WTC11 (cell line): ENCODE results near the gene SELENBP1. TPM values are rescaled to one million over a fixed set of nuclear protein-coding genes. Genes with fewer than 3 reads are reported as not detected.
"Not testable (repeated sequence)": the region's sequence is repeated elsewhere in the genome, so short reads cannot be mapped to it uniquely, and the experiment has no call there.

Source experiments
- ATAC-seq: fragments of 200-7000 bp; cut with Tn5 transposase; 2 replicates; pipeline ENCODE4 v1.10.0; 2021; ENCODE audit warnings: mild to moderate bottlenecking, moderate library complexity
- CTCF ChIA-PET: fragments of 300-600 bp; sonication (Branson Sonifier 250); formaldehyde crosslinking; loops from one replicate; lab custom pipeline; 2021; ENCODE audit warnings: antibody characterized with exemption; lab: Charles Lee
- POLR2A ChIA-PET: fragments of 350-600 bp; sonication (Branson Sonifier 250); formaldehyde crosslinking; loops from one replicate; lab custom pipeline; 2021; ENCODE audit warnings: antibody characterized with exemption; lab: Charles Lee
- DNase-seq: peaks from one replicate; pipeline ENCODE4 v3.0.0; 2021; ENCODE audit warnings: low spot score
- H3K27ac Mint-ChIP-seq: 2 replicates; pipeline ENCODE4 v1.8.0; 2021; ENCODE audit warnings: mixed read lengths
- H3K27me3 Mint-ChIP-seq: 2 replicates; pipeline ENCODE4 v1.8.0; 2021; ENCODE audit warnings: low read depth, mild to moderate bottlenecking, moderate library complexity, mixed read lengths
- H3K36me3 Mint-ChIP-seq: 2 replicates; pipeline ENCODE4 v1.8.0; 2021; ENCODE audit warnings: mixed read lengths
- H3K4me1 Mint-ChIP-seq: 2 replicates; pipeline ENCODE4 v1.8.0; 2022; ENCODE audit warnings: mixed read lengths
- H3K4me3 Mint-ChIP-seq: 2 replicates; pipeline ENCODE4 v1.8.0; 2021; ENCODE audit warnings: mild to moderate bottlenecking, moderate library complexity, mixed read lengths
- H3K9me3 Mint-ChIP-seq: 2 replicates; pipeline ENCODE4 v1.8.0; 2021; ENCODE audit warnings: mixed read lengths
- JUN ChIP-seq: sonication (generic); formaldehyde crosslinking; IDR thresholded peaks from 2 replicates; pipeline ENCODE4 v1.8.0; 2023; ENCODE audit warnings: mild to moderate bottlenecking, missing genetic modification reagents
- NR1H2 ChIP-seq: sonication (generic); formaldehyde crosslinking; IDR thresholded peaks from 2 replicates; pipeline ENCODE4 v1.9.0; 2021; ENCODE audit warnings: mild to moderate bottlenecking, moderate library complexity, missing genetic modification reagents
- NR2C2 ChIP-seq: sonication (generic); formaldehyde crosslinking; IDR thresholded peaks from 2 replicates; pipeline ENCODE4 v1.8.0; 2022; ENCODE audit warnings: mild to moderate bottlenecking, missing genetic modification reagents
- TEAD1 ChIP-seq: sonication (generic); formaldehyde crosslinking; IDR thresholded peaks from 2 replicates; pipeline ENCODE4 v1.8.0; 2022; ENCODE audit warnings: mild to moderate bottlenecking, missing genetic modification reagents
- TEAD4 ChIP-seq: sonication (generic); formaldehyde crosslinking; IDR thresholded peaks from 2 replicates; pipeline ENCODE4 v1.8.0; 2022; ENCODE audit warnings: mild to moderate bottlenecking, missing genetic modification reagents
- total RNA-seq: library from RNA; stranded (reverse); gene quantifications from 3 replicates; pipeline ENCODE4 v1.2.3, GENCODE V29; 2021
- TF ChIP-seq, protein P1 (sequence below): sonication (generic); formaldehyde crosslinking; IDR thresholded peaks from 2 replicates; pipeline ENCODE4 v1.8.0; 2023; ENCODE audit warnings: missing genetic modification reagents, mild to moderate bottlenecking, borderline replicate concordance
- TF ChIP-seq, protein P2 (sequence below): sonication (generic); formaldehyde crosslinking; IDR thresholded peaks from 2 replicates; pipeline ENCODE4 v1.8.0; 2022; ENCODE audit warnings: mild to moderate bottlenecking, missing genetic modification reagents
- TF ChIP-seq, protein P3 (sequence below): sonication (generic); formaldehyde crosslinking; IDR thresholded peaks from 2 replicates; pipeline ENCODE4 v1.8.1; 2022; ENCODE audit warnings: mild to moderate bottlenecking, moderate library complexity, missing genetic modification reagents
- TF ChIP-seq, protein P4 (sequence below): sonication (generic); formaldehyde crosslinking; IDR thresholded peaks from 2 replicates; pipeline ENCODE4 v1.8.0; 2022; ENCODE audit warnings: mild to moderate bottlenecking, missing genetic modification reagents
- TF ChIP-seq, protein P5 (sequence below): sonication (generic); formaldehyde crosslinking; IDR thresholded peaks from 2 replicates; pipeline ENCODE4 v1.8.0; 2022; ENCODE audit warnings: missing genetic modification reagents
- TF ChIP-seq, protein P6 (sequence below): fragments of 250-450 bp; sonication (Bioruptor Pico); IDR thresholded peaks from 2 replicates; pipeline ENCODE4 v1.9.0; 2021; ENCODE audit warnings: moderate library complexity, mild to moderate bottlenecking, inconsistent platforms, borderline replicate concordance
- TF ChIP-seq, protein P7 (sequence below): sonication (generic); formaldehyde crosslinking; IDR thresholded peaks from 2 replicates; pipeline ENCODE4 v1.8.0; 2023; ENCODE audit warnings: missing genetic modification reagents
- TF ChIP-seq, protein P8 (sequence below): fragments of 250-450 bp; sonication (Bioruptor Pico); IDR thresholded peaks from 2 replicates; pipeline ENCODE4 v1.9.0; 2021; ENCODE audit warnings: mild to moderate bottlenecking, borderline replicate concordance

The SELENBP1 gene
- total RNA-seq, 1 experiment from 2014 or later, result 17.9 TPM

DNA sequence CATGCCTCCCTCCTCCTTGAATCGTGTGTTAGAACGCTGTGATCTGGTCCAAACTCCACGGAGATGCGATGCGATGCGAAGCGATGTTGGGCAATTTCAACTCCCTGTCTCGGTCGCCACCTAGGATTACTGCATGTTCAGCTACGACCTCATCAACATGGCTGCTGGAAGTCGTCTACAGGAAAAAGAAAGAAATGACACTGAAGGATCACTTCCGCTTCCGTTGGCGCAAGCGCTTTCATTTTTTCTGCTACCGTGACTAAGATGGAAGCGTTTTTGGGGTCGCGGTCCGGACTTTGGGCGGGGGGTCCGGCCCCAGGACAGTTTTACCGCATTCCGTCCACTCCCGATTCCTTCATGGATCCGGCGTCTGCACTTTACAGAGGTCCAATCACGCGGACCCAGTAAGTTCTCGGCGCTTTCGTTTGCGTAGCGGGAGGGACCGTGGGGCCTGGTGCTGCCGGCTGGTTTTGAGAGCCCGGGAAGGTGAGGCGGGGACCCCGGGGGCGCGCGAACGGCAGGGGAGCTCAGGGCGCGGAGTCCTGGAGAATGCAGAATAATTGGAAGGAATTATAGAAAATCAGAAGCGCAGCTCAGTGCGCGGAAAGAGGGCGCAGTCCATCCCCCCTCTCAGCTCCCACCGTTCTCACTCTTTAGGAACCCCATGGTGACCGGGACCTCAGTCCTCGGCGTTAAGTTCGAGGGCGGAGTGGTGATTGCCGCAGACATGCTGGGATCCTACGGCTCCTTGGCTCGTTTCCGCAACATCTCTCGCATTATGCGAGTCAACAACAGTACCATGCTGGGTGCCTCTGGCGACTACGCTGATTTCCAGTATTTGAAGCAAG is 27.0 kb upstream of the SELENBP1 start, which contains the start of gene PSMB4 (continued):
- TF ChIP-seq, protein P1, sequence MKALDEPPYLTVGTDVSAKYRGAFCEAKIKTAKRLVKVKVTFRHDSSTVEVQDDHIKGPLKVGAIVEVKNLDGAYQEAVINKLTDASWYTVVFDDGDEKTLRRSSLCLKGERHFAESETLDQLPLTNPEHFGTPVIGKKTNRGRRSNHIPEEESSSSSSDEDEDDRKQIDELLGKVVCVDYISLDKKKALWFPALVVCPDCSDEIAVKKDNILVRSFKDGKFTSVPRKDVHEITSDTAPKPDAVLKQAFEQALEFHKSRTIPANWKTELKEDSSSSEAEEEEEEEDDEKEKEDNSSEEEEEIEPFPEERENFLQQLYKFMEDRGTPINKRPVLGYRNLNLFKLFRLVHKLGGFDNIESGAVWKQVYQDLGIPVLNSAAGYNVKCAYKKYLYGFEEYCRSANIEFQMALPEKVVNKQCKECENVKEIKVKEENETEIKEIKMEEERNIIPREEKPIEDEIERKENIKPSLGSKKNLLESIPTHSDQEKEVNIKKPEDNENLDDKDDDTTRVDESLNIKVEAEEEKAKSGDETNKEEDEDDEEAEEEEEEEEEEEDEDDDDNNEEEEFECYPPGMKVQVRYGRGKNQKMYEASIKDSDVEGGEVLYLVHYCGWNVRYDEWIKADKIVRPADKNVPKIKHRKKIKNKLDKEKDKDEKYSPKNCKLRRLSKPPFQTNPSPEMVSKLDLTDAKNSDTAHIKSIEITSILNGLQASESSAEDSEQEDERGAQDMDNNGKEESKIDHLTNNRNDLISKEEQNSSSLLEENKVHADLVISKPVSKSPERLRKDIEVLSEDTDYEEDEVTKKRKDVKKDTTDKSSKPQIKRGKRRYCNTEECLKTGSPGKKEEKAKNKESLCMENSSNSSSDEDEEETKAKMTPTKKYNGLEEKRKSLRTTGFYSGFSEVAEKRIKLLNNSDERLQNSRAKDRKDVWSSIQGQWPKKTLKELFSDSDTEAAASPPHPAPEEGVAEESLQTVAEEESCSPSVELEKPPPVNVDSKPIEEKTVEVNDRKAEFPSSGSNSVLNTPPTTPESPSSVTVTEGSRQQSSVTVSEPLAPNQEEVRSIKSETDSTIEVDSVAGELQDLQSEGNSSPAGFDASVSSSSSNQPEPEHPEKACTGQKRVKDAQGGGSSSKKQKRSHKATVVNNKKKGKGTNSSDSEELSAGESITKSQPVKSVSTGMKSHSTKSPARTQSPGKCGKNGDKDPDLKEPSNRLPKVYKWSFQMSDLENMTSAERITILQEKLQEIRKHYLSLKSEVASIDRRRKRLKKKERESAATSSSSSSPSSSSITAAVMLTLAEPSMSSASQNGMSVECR (CRISPR knock-in tag), result no peak
- TF ChIP-seq NR1H2 (no peak), JUN (CRISPR knock-in tag) (no peak), NR2C2 (CRISPR knock-in tag) (0 out of 2 replicates have a peak, but pooled peaks have one; percentile 34), TEAD4 (CRISPR knock-in tag) (no peak)
- TF ChIP-seq, protein P2, sequence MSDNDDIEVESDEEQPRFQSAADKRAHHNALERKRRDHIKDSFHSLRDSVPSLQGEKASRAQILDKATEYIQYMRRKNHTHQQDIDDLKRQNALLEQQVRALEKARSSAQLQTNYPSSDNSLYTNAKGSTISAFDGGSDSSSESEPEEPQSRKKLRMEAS (CRISPR knock-in tag), result no peak
- TF ChIP-seq, protein P3, sequence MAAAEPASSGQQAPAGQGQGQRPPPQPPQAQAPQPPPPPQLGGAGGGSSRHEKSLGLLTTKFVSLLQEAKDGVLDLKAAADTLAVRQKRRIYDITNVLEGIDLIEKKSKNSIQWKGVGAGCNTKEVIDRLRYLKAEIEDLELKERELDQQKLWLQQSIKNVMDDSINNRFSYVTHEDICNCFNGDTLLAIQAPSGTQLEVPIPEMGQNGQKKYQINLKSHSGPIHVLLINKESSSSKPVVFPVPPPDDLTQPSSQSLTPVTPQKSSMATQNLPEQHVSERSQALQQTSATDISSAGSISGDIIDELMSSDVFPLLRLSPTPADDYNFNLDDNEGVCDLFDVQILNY (CRISPR knock-in tag), result 0 out of 2 replicates have a peak, but pooled peaks have one; percentile 42
- TF ChIP-seq, protein P4, sequence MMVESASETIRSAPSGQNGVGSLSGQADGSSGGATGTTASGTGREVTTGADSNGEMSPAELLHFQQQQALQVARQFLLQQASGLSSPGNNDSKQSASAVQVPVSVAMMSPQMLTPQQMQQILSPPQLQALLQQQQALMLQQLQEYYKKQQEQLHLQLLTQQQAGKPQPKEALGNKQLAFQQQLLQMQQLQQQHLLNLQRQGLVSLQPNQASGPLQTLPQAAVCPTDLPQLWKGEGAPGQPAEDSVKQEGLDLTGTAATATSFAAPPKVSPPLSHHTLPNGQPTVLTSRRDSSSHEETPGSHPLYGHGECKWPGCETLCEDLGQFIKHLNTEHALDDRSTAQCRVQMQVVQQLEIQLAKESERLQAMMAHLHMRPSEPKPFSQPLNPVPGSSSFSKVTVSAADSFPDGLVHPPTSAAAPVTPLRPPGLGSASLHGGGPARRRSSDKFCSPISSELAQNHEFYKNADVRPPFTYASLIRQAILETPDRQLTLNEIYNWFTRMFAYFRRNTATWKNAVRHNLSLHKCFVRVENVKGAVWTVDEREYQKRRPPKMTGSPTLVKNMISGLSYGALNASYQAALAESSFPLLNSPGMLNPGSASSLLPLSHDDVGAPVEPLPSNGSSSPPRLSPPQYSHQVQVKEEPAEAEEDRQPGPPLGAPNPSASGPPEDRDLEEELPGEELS (CRISPR knock-in tag), result no peak
- TF ChIP-seq, protein P5, sequence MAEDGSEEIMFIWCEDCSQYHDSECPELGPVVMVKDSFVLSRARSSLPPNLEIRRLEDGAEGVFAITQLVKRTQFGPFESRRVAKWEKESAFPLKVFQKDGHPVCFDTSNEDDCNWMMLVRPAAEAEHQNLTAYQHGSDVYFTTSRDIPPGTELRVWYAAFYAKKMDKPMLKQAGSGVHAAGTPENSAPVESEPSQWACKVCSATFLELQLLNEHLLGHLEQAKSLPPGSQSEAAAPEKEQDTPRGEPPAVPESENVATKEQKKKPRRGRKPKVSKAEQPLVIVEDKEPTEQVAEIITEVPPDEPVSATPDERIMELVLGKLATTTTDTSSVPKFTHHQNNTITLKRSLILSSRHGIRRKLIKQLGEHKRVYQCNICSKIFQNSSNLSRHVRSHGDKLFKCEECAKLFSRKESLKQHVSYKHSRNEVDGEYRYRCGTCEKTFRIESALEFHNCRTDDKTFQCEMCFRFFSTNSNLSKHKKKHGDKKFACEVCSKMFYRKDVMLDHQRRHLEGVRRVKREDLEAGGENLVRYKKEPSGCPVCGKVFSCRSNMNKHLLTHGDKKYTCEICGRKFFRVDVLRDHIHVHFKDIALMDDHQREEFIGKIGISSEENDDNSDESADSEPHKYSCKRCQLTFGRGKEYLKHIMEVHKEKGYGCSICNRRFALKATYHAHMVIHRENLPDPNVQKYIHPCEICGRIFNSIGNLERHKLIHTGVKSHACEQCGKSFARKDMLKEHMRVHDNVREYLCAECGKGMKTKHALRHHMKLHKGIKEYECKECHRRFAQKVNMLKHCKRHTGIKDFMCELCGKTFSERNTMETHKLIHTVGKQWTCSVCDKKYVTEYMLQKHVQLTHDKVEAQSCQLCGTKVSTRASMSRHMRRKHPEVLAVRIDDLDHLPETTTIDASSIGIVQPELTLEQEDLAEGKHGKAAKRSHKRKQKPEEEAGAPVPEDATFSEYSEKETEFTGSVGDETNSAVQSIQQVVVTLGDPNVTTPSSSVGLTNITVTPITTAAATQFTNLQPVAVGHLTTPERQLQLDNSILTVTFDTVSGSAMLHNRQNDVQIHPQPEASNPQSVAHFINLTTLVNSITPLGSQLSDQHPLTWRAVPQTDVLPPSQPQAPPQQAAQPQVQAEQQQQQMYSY, result no peak

DNA sequence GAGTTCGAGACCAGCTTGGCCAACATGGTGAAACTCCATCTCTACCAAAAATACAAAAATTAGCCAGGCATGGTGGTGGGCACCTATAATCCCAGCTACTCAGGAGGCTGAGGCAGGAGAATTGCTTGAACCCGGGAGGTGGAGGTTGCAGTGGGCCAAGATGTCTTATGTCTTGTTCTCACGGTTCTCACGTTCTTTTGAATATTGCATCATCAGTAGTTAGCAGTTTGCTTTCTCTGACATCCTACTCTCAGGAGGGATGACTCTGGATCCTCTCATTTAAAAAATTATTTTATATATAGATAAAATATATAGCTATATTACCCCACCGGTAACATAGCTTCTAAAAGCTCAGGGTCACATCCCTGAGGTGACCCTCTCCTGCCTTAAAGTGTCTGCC is 23.8 kb upstream of the SELENBP1 start:
- Mint-ChIP-seq H3K27me3 (peaks cover 10% of the 10 kb centered on the region), H3K4me1 (peaks cover 11% of the 10 kb centered on the region), H3K36me3 (peaks cover 15% of the 10 kb centered on the region)
- H3K27ac Mint-ChIP-seq, ATAC-seq, H3K4me3 Mint-ChIP-seq, H3K9me3 Mint-ChIP-seq, DNase-seq: not testable (repeated sequence)
- ChIA-PET POLR2A (interaction anchor here (0.6 kb wide), 1 partner anchor 1033 kb away, joined by 4 read pairs; the partner anchor contains the start of gene RPRD2), CTCF (interaction anchor here (2.5 kb wide), 1 partner anchor 95 kb away, joined by 15 read pairs; no protein-coding TSS in a partner anchor)

DNA sequence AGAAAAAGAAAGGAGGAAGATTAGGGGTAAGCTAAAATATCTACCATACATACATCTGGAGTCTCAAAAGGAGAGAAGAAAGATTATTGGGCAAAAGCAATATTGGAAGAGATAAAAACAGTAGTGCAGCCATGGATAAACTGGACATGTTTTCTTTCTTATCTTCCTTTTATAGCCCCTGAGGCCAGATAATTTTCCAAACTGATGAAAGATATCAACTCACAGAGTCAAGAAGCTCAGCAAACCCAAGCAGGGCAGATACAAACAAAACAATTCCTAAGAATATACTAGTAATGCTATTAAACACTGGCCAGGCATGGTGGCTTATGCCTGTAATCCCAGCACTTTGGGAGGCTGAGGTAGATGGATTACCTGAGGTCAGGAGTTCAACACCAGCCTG is 21.1 kb upstream of the SELENBP1 start:
- ChIA-PET POLR2A (no interaction called here), CTCF (no interaction called here)
- peaks cover 10% of the 10 kb centered on the region for H3K27me3 Mint-ChIP-seq
- no peaks in the 10 kb centered on the region for H3K4me1 Mint-ChIP-seq
- ATAC-seq (no peak), DNase-seq (no peak)
- H3K9me3 Mint-ChIP-seq, result peaks cover 5% of the 10 kb centered on the region; the same call in 1 of the 2 replicates
- H3K4me3 Mint-ChIP-seq, result no peak overlapping the region
- H3K27ac Mint-ChIP-seq, result no peak overlapping the region
- no peaks in the 10 kb centered on the region for H3K36me3 Mint-ChIP-seq
- TF ChIP-seq, protein P6, sequence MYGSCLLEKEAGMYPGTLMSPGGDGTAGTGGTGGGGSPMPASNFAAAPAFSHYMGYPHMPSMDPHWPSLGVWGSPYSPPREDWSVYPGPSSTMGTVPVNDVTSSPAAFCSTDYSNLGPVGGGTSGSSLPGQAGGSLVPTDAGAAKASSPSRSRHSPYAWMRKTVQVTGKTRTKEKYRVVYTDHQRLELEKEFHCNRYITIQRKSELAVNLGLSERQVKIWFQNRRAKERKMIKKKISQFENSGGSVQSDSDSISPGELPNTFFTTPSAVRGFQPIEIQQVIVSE (CRISPR knock-in tag), result no peak
- TF ChIP-seq, protein P7, sequence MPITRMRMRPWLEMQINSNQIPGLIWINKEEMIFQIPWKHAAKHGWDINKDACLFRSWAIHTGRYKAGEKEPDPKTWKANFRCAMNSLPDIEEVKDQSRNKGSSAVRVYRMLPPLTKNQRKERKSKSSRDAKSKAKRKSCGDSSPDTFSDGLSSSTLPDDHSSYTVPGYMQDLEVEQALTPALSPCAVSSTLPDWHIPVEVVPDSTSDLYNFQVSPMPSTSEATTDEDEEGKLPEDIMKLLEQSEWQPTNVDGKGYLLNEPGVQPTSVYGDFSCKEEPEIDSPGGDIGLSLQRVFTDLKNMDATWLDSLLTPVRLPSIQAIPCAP (CRISPR knock-in tag), result no peak
- TF ChIP-seq, protein P8, sequence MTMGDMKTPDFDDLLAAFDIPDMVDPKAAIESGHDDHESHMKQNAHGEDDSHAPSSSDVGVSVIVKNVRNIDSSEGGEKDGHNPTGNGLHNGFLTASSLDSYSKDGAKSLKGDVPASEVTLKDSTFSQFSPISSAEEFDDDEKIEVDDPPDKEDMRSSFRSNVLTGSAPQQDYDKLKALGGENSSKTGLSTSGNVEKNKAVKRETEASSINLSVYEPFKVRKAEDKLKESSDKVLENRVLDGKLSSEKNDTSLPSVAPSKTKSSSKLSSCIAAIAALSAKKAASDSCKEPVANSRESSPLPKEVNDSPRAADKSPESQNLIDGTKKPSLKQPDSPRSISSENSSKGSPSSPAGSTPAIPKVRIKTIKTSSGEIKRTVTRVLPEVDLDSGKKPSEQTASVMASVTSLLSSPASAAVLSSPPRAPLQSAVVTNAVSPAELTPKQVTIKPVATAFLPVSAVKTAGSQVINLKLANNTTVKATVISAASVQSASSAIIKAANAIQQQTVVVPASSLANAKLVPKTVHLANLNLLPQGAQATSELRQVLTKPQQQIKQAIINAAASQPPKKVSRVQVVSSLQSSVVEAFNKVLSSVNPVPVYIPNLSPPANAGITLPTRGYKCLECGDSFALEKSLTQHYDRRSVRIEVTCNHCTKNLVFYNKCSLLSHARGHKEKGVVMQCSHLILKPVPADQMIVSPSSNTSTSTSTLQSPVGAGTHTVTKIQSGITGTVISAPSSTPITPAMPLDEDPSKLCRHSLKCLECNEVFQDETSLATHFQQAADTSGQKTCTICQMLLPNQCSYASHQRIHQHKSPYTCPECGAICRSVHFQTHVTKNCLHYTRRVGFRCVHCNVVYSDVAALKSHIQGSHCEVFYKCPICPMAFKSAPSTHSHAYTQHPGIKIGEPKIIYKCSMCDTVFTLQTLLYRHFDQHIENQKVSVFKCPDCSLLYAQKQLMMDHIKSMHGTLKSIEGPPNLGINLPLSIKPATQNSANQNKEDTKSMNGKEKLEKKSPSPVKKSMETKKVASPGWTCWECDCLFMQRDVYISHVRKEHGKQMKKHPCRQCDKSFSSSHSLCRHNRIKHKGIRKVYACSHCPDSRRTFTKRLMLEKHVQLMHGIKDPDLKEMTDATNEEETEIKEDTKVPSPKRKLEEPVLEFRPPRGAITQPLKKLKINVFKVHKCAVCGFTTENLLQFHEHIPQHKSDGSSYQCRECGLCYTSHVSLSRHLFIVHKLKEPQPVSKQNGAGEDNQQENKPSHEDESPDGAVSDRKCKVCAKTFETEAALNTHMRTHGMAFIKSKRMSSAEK (CRISPR knock-in tag), result no peak
- no peak for TF ChIP-seq TEAD1
